PC-3 (cell line): ENCODE results near the gene IPO9. TPM values are rescaled to one million over a fixed set of nuclear protein-coding genes. Genes with fewer than 3 reads are reported as not detected.

Experiments used
- ATAC-seq: fragments of 200-7000 bp; cut with Tn5 transposase; 2 replicates; pipeline ENCODE4 v1.9.1; 2020; ENCODE audit warnings: mild to moderate bottlenecking, moderate library complexity
- BruUV-seq: library from RNA; stranded (reverse); fragments of 400-500 nt; replicated peaks from 2 replicates; lab custom pipeline; 2021; lab: Mats Ljungman, UMichigan
- CTCF ChIA-PET: fragments of 300-600 bp; sonication (Branson Sonifier 250); formaldehyde crosslinking; loops from one replicate; lab custom pipeline; 2022; ENCODE audit warnings: antibody characterized with exemption; lab: Charles Lee
- POLR2A ChIA-PET: fragments of 300-600 bp; sonication (Branson Sonifier 250); formaldehyde crosslinking; loops from one replicate; lab custom pipeline; 2022; ENCODE audit warnings: antibody characterized with exemption; ENCODE audit not compliant: unreplicated experiment; lab: Charles Lee
- DNase-seq: peaks from one replicate; pipeline ENCODE4 v3.0.0-alpha.2; 2015
- H2AFZ ChIP-seq: fragments of 300-600 bp; sonication (generic); 2 replicates; pipeline ENCODE4 v1.6.0; 2016; ENCODE audit warnings: antibody characterized with exemption, low read length
- H3F3A ChIP-seq: fragments of 300-600 bp; sonication (generic); one replicate; pipeline ENCODE4 v1.6.0; 2017; ENCODE audit warnings: antibody characterized with exemption, low read length, control low read depth, mild to moderate bottlenecking; ENCODE audit not compliant: unreplicated experiment
- H3K27ac ChIP-seq: fragments of 300-600 bp; sonication (generic); 2 replicates; pipeline ENCODE4 v1.5.1; 2016; ENCODE audit warnings: mild to moderate bottlenecking, low read length
- H3K27me3 ChIP-seq: fragments of 300-600 bp; sonication (generic); 2 replicates; pipeline ENCODE4 v1.6.1; 2016; ENCODE audit warnings: low read length, mixed read lengths
- H3K36me3 ChIP-seq: fragments of 300-600 bp; sonication (generic); 2 replicates; pipeline ENCODE4 v1.6.1; 2016; ENCODE audit warnings: low read depth, mixed run types, low read length, mixed read lengths
- H3K4me1 ChIP-seq: fragments of 300-600 bp; sonication (generic); 2 replicates; pipeline ENCODE4 v1.5.1; 2016; ENCODE audit warnings: low read length; ENCODE audit not compliant: insufficient read depth
- H3K4me2 ChIP-seq: fragments of 300-600 bp; sonication (generic); 2 replicates; pipeline ENCODE4 v1.6.0; 2016; ENCODE audit warnings: low read length
- H3K4me3 ChIP-seq: fragments of 300-600 bp; sonication (generic); 2 replicates; pipeline ENCODE4 v1.5.1; 2016; ENCODE audit warnings: mild to moderate bottlenecking, low read length, mixed read lengths
- H3K79me2 ChIP-seq: fragments of 300-600 bp; sonication (generic); 2 replicates; pipeline ENCODE4 v1.6.1; 2017; ENCODE audit warnings: low read length, mixed read lengths
- H3K9ac ChIP-seq: fragments of 300-600 bp; sonication (generic); 2 replicates; pipeline ENCODE4 v1.6.0; 2016; ENCODE audit warnings: mild to moderate bottlenecking, low read length
- H3K9me2 ChIP-seq: fragments of 300-600 bp; sonication (generic); replicated peaks from 2 replicates; pipeline ENCODE4 v1.6.1; 2016; ENCODE audit warnings: mixed run types, low read length, mixed read lengths
- H3K9me3 ChIP-seq: fragments of 300-600 bp; sonication (generic); 2 replicates; pipeline ENCODE4 v1.6.1; 2016; ENCODE audit warnings: low read length, mixed read lengths
- H4K20me1 ChIP-seq: fragments of 300-600 bp; sonication (generic); 2 replicates; pipeline ENCODE4 v1.6.1; 2016; ENCODE audit warnings: low read length, mixed read lengths
- CTCF ChIP-seq: fragments of 300-600 bp; sonication (generic); conservative IDR thresholded peaks from 2 replicates; pipeline ENCODE4 v1.5.1; 2017; ENCODE audit warnings: antibody characterized with exemption, low read depth, mild to moderate bottlenecking, low read length
- EZH2 ChIP-seq: fragments of 300-600 bp; sonication (generic); IDR thresholded peaks from one replicate; pipeline ENCODE4 v1.6.1; 2017; ENCODE audit warnings: antibody characterized with exemption, mild to moderate bottlenecking, low read length; ENCODE audit not compliant: unreplicated experiment
- EZH2phosphoT487 ChIP-seq: fragments of 300-600 bp; sonication (generic); IDR thresholded peaks from 2 replicates; pipeline ENCODE4 v1.6.1; 2018; ENCODE audit warnings: mild to moderate bottlenecking, antibody characterized with exemption, low read length, borderline replicate concordance
- intact Hi-C: fragments of 100-400 bp; cut with micrococcal nuclease; formaldehyde crosslinking; loops from 2 replicates; pipeline ENCODE4 v1.9.0; 2023
- total RNA-seq: library from RNA; depleted of rRNA; stranded (reverse); fragments of >200 nt; gene quantifications from 2 replicates; pipeline ENCODE4 v1.2.3, GENCODE V29; 2014

The IPO9 gene
- total RNA-seq, 1 experiment from 2014 or later: 21.6 TPM

DNA sequence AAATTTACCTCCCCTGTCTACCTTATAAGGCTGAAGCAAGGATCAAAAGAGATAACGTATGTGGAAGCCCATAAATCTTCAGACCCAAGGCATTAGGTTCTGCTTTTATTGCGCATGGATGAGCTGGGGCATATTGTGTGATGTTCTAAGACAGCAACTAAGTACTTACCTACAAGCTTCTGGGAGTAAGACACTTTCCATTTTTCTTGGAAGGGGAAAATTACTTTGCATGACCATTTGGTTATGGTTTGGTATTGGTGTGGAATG lies 96.3 kb downstream of the IPO9 start:
- no peak overlapping the region for H3K4me3 ChIP-seq
- no peaks in the 10 kb centered on the region for H3K36me3 ChIP-seq
- no peak overlapping the region for H3K9ac ChIP-seq
- H3K9me2 ChIP-seq: no peaks in the 10 kb centered on the region
- H3F3A ChIP-seq: no peaks in the 10 kb centered on the region
- H3K9me3 ChIP-seq: no peaks in the 10 kb centered on the region
- intact Hi-C loops: no loop called here
- H3K4me1 ChIP-seq: no peaks in the 10 kb centered on the region
- no TSS peak for BruUV-seq
- no peak for ATAC-seq
- no peak for DNase-seq
- no peak overlapping the region for H3K4me2 ChIP-seq
- H3K79me2 ChIP-seq: no peaks in the 10 kb centered on the region
- H2AFZ ChIP-seq: no peak overlapping the region
- no peaks in the 10 kb centered on the region for H3K27me3 ChIP-seq
- CTCF ChIA-PET: no interaction called here
- POLR2A ChIA-PET: interaction anchor here (0.6 kb wide), 1 partner anchor 21 kb away, joined by 7 read pairs; the partner anchor contains the start of gene LMOD1
- TF ChIP-seq EZH2 (no peak), CTCF (no peak), EZH2phosphoT487 (no peak)
- no peak overlapping the region for H3K27ac ChIP-seq
- H4K20me1 ChIP-seq: no peaks in the 10 kb centered on the region

DNA sequence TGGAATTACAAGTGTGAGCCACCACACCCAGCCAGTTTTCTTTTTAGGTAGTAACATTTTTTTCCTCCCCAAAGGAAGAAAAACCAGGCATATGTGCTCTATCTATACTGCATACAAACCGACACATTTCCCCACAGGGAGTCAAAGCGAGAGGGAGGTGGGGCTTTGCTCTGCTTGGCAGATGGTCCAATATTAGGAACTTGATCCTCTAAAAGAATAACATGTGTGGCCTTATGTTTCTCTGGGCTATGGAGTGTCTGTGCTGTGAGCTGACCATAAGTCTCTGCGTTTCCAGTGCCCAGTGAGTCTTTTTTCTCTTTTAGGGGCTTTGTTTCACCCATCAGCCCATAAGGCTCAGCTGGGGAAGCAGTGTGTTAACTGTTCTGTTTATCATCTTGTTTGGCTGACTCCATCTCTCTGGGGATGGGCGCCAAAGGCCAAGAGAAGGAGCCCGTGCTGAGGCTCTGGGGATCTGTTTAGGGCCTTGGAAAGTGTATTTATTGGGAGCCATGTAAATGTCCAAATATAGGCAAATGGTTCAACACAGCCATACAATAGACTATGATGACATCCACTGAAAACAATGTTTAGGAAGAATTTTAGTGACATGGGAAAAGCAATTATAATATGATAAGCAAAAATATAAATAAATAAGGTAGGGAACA lies 97.2 kb downstream of the IPO9 start:
- POLR2A ChIA-PET: no interaction called here
- Histone ChIP-seq H3K9me3 (no peaks in the 10 kb centered on the region), H3K27ac (no peak overlapping the region)

More for the DNA sequence above, 97.2 kb downstream of the IPO9 start:
- Histone ChIP-seq H3K27me3 (no peaks in the 10 kb centered on the region), H3K4me1 (no peaks in the 10 kb centered on the region), H3K4me3 (no peak overlapping the region), H3F3A (no peaks in the 10 kb centered on the region), H3K9ac (no peak overlapping the region), H4K20me1 (no peaks in the 10 kb centered on the region), H3K36me3 (no peaks in the 10 kb centered on the region), H3K9me2 (no peaks in the 10 kb centered on the region), H3K4me2 (no peak overlapping the region), H3K79me2 (no peaks in the 10 kb centered on the region), H2AFZ (no peak overlapping the region)
- BruUV-seq: no TSS peak
- no peak for TF ChIP-seq EZH2phosphoT487
- TF ChIP-seq EZH2: no peak
- TF ChIP-seq CTCF: no peak
- CTCF ChIA-PET: no interaction called here
- DNase-seq (no peak), ATAC-seq (no peak)
- intact Hi-C loops: no loop called here
